ENCODE data around the gene EPHB6. TPM values are rescaled to one million over a fixed set of nuclear protein-coding genes. Genes with fewer than 3 reads are reported as not detected.

The EPHB6 gene
- total RNA-seq, 2 experiments from 2014 or later, result 0.41 to 0.57 TPM

DNA sequence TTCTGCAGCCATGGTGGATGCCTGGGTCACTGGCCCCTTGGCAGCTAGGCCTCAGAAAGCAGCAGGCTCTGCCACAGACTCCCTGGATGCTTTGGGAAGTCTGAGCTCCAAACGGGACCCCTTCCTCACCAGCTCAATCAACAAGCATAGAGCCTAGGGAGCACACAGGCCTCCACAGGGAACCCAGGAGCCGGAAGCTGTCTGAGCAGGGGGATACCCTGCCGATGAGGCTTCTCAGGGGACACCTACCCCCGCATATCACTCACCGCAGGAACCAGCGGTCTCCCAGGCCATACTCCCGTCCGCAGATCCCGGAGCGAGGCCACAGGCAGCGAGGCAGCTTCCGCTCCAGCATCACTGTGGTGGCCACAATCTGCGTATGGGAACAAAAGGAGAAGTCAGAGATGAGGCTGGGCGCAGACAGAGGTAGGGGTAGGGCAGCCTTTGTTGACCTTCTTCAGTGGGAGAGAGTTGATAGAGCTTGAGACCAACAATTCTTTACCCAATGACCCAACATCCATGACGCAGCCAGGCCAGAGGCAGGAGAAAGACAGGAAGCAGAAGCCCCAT, 17.3 kb downstream of the EPHB6 start:
- no peaks in the 10 kb centered on the region for H3K9me3 ChIP-seq (ENCODE audit: low read length)
- H3K36me3 ChIP-seq (ENCODE audit: insufficient read depth, low read length), result no peaks in the 10 kb centered on the region
- intact Hi-C loops (cut with micrococcal nuclease; ENCODE audit: unreplicated experiment), result no loop called here
- BruUV-seq (replicated peaks), result no TSS peak
- no peak overlapping the region for H3K4me2 ChIP-seq (ENCODE audit: low read length)
- H3K9me2 ChIP-seq (ENCODE audit: insufficient read depth, low read length), result no peaks in the 10 kb centered on the region
- no peak overlapping the region for H2AFZ ChIP-seq (ENCODE audit: low read length)
- no peak for DNase-seq (ENCODE audit: low spot score)
- CTCF ChIA-PET (ENCODE audit: unreplicated experiment), result no interaction called here
- POLR2A ChIA-PET, result interaction anchor here (0.7 kb wide), 1 partner anchor 16 kb away, joined by 4 read pairs; no protein-coding TSS in a partner anchor
- H3K79me2 ChIP-seq (ENCODE audit: insufficient read depth, low read depth, low read length), result no peaks in the 10 kb centered on the region
- no peaks in the 10 kb centered on the region for H4K20me1 ChIP-seq (ENCODE audit: insufficient read depth, low read length)
- no peaks in the 10 kb centered on the region for H3K4me1 ChIP-seq (ENCODE audit: insufficient read depth, low read length, poor library complexity, severe bottlenecking)
- H3K4me3 ChIP-seq (ENCODE audit: low read depth, low read length, poor library complexity, severe bottlenecking), result no peak overlapping the region
- no peak for TF ChIP-seq EZH2phosphoT487 (IDR thresholded peaks at IDR 0.05; ENCODE audit: borderline replicate concordance, low read depth, low read length)
- TF ChIP-seq, protein P1, sequence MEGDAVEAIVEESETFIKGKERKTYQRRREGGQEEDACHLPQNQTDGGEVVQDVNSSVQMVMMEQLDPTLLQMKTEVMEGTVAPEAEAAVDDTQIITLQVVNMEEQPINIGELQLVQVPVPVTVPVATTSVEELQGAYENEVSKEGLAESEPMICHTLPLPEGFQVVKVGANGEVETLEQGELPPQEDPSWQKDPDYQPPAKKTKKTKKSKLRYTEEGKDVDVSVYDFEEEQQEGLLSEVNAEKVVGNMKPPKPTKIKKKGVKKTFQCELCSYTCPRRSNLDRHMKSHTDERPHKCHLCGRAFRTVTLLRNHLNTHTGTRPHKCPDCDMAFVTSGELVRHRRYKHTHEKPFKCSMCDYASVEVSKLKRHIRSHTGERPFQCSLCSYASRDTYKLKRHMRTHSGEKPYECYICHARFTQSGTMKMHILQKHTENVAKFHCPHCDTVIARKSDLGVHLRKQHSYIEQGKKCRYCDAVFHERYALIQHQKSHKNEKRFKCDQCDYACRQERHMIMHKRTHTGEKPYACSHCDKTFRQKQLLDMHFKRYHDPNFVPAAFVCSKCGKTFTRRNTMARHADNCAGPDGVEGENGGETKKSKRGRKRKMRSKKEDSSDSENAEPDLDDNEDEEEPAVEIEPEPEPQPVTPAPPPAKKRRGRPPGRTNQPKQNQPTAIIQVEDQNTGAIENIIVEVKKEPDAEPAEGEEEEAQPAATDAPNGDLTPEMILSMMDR (conservative IDR thresholded peaks at IDR 0.05; ENCODE audit: low read length), result no peak
- H3K27ac ChIP-seq (ENCODE audit: low read depth, low read length, poor library complexity, severe bottlenecking), result no peak overlapping the region

DNA sequence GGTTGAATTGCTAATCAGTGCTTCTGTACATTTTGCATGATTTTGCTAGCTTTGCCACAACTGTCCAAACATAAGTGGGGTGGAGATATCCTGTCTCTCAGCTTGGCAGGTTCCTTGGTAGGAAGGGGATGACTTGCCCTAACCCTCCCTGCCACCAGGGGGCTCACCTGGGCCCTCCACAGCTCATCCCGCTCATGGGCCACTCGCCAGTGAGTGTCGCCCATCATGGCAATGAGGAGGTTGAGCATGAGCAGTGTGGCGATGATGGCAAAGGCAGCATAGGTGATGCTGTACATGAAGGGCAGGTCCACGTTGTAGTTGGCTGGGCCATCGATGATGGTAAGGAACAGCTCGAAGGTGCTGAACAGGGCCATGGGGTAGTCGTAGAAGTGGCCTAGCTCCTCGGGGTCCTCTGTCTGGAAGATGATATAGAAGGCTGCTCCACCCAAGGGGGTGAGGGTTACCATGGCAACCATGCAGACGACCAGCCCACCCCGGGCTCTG, 18.5 kb downstream of the EPHB6 start:
- POLR2A ChIA-PET, result interaction anchor here (0.7 to 0.8 kb wide), 2 partner anchors 82 to 276 kb away, joined by 3 to 4 read pairs; no protein-coding TSS in a partner anchor
- Histone ChIP-seq H3K9me2 (ENCODE audit: insufficient read depth, low read length) (no peaks in the 10 kb centered on the region), H3K9me3 (ENCODE audit: low read length) (no peaks in the 10 kb centered on the region), H3K4me2 (ENCODE audit: low read length) (no peak overlapping the region), H3K4me3 (ENCODE audit: low read depth, low read length, poor library complexity, severe bottlenecking) (no peak overlapping the region), H3K4me1 (ENCODE audit: insufficient read depth, low read length, poor library complexity, severe bottlenecking) (no peaks in the 10 kb centered on the region), H3K36me3 (ENCODE audit: insufficient read depth, low read length) (no peaks in the 10 kb centered on the region), H4K20me1 (ENCODE audit: insufficient read depth, low read length) (no peaks in the 10 kb centered on the region), H3K27ac (ENCODE audit: low read depth, low read length, poor library complexity, severe bottlenecking) (no peak overlapping the region), H2AFZ (ENCODE audit: low read length) (no peak overlapping the region), H3K79me2 (ENCODE audit: insufficient read depth, low read depth, low read length) (no peaks in the 10 kb centered on the region)
- no peak for TF ChIP-seq EZH2phosphoT487 (IDR thresholded peaks at IDR 0.05; ENCODE audit: borderline replicate concordance, low read depth, low read length)
- TF ChIP-seq, protein P1 (conservative IDR thresholded peaks at IDR 0.05; ENCODE audit: low read length), result peak; percentile 82
- intact Hi-C loops (cut with micrococcal nuclease; ENCODE audit: unreplicated experiment), result no loop called here
- DNase-seq (ENCODE audit: low spot score), result peak; percentile 36
- CTCF ChIA-PET (ENCODE audit: unreplicated experiment), result interaction anchor here (0.6 kb wide), 1 partner anchor 8 kb away, joined by 3 read pairs; no protein-coding TSS in a partner anchor
- no TSS peak for BruUV-seq (replicated peaks)

DNA sequence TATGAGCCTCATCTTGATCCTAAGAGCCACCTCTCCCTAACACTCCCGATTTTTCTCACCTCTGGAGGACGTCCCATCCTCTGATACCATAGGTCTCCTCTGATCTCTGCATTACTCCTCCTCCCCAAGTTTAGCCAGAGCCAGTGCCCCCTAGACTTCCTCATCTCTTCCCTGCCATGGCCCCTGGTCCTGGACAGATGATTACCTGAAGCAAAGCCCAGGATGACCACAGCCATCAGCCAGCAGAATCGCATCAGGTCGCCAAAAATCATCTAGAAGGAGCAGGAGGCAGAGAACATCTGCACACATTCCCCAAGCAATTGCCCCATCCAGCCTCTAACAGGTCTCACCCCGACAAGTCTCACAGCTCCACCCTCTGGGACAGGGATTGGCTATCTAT, 19.0 kb downstream of the EPHB6 start:
- H3K9me3 ChIP-seq (ENCODE audit: low read length), result no peaks in the 10 kb centered on the region
- BruUV-seq (replicated peaks), result no TSS peak
- no peak overlapping the region for H2AFZ ChIP-seq (ENCODE audit: low read length)
- intact Hi-C loops (cut with micrococcal nuclease; ENCODE audit: unreplicated experiment), result no loop called here
- ChIA-PET POLR2A (no interaction called here), CTCF (ENCODE audit: unreplicated experiment) (no interaction called here)
- DNase-seq (ENCODE audit: low spot score), result no peak
- no peaks in the 10 kb centered on the region for H3K9me2 ChIP-seq (ENCODE audit: insufficient read depth, low read length)
- no peak overlapping the region for H3K4me2 ChIP-seq (ENCODE audit: low read length)
- H3K27ac ChIP-seq (ENCODE audit: low read depth, low read length, poor library complexity, severe bottlenecking), result no peak overlapping the region
- H3K79me2 ChIP-seq (ENCODE audit: insufficient read depth, low read depth, low read length), result no peaks in the 10 kb centered on the region
- H3K4me1 ChIP-seq (ENCODE audit: insufficient read depth, low read length, poor library complexity, severe bottlenecking), result no peaks in the 10 kb centered on the region
- no peak overlapping the region for H3K4me3 ChIP-seq (ENCODE audit: low read depth, low read length, poor library complexity, severe bottlenecking)
- no peak for TF ChIP-seq EZH2phosphoT487 (IDR thresholded peaks at IDR 0.05; ENCODE audit: borderline replicate concordance, low read depth, low read length)
- TF ChIP-seq, protein P1 (conservative IDR thresholded peaks at IDR 0.05; ENCODE audit: low read length), result no peak
- no peaks in the 10 kb centered on the region for H3K36me3 ChIP-seq (ENCODE audit: insufficient read depth, low read length)
- H4K20me1 ChIP-seq (ENCODE audit: insufficient read depth, low read length), result no peaks in the 10 kb centered on the region

Data from OCI-LY7 (cell line).